Smooth muscle cell (in vitro differentiated cells): ENCODE results near the gene SRP68. TPM values are rescaled to one million over a fixed set of nuclear protein-coding genes. Genes with fewer than 3 reads are reported as not detected.
"Not testable (repeated sequence)": the region's sequence is repeated elsewhere in the genome, so short reads cannot be mapped to it uniquely, and the experiment has no call there.

ENCODE experiments used
- DNase-seq: peaks from one replicate; lab custom pipeline; 2025; ENCODE audit not compliant: unreplicated experiment; lab: John Stamatoyannopoulos, UW
- H2AFZ ChIP-seq: fragments of 200-600 bp; sonication (generic); 2 replicates; pipeline ENCODE4 v1.6.0; 2016; ENCODE audit warnings: antibody characterized with exemption, low read depth, mild to moderate bottlenecking
- H3F3A ChIP-seq: fragments of 200-600 bp; sonication (generic); 2 replicates; pipeline ENCODE4 v1.6.0; 2017; ENCODE audit warnings: antibody characterized with exemption, low read depth
- H3K27ac ChIP-seq: fragments of 200-600 bp; sonication (generic); 2 replicates; pipeline ENCODE4 v1.5.1; 2016; ENCODE audit warnings: low read depth, mild to moderate bottlenecking
- H3K27me3 ChIP-seq: fragments of 200-600 bp; sonication (generic); 2 replicates; pipeline ENCODE4 v1.6.1; 2016; ENCODE audit warnings: low read depth, mild to moderate bottlenecking
- H3K36me3 ChIP-seq: fragments of 200-600 bp; sonication (generic); 2 replicates; pipeline ENCODE4 v1.5.1; 2016; ENCODE audit warnings: low read depth
- H3K4me1 ChIP-seq: fragments of 200-600 bp; sonication (generic); 2 replicates; pipeline ENCODE4 v1.5.1; 2016; ENCODE audit warnings: low read depth
- H3K4me2 ChIP-seq: fragments of 200-600 bp; sonication (generic); 2 replicates; pipeline ENCODE4 v1.6.0; 2016; ENCODE audit warnings: mild to moderate bottlenecking
- H3K4me3 ChIP-seq: fragments of 200-600 bp; sonication (generic); 2 replicates; pipeline ENCODE4 v1.5.1; 2016; ENCODE audit warnings: mild to moderate bottlenecking
- H3K79me2 ChIP-seq: fragments of 200-600 bp; sonication (generic); 2 replicates; pipeline ENCODE4 v1.6.0; 2016; ENCODE audit warnings: low read depth, mild to moderate bottlenecking
- H3K9ac ChIP-seq: fragments of 200-600 bp; sonication (generic); 2 replicates; pipeline ENCODE4 v1.6.0; 2016; ENCODE audit warnings: low read depth
- H3K9me3 ChIP-seq: fragments of 200-600 bp; sonication (generic); replicated peaks from 2 replicates; pipeline ENCODE4 v1.5.1; 2016; ENCODE audit warnings: low read depth
- H4K20me1 ChIP-seq: fragments of 200-600 bp; sonication (generic); 2 replicates; pipeline ENCODE4 v1.6.0; 2016; ENCODE audit warnings: low read depth
- CTCF ChIP-seq: fragments of 200-600 bp; sonication (generic); IDR thresholded peaks from 2 replicates; pipeline ENCODE4 v1.5.1; 2017; ENCODE audit warnings: borderline replicate concordance, mild to moderate bottlenecking, antibody characterized with exemption; ENCODE audit not compliant: insufficient read depth, poor library complexity, severe bottlenecking
- WGBS: methylation state at CpG from one replicate; pipeline ENCODE4 v1.1.7; 2016; ENCODE audit warnings: low lambda C conversion rate; 5-methylcytosine and 5-hydroxymethylcytosine counted together
- polyA plus RNA-seq: library from polyadenylated mRNA; unstranded; fragments of >200 nt; fragmentation: Nextera tagmentation; extraction: Ambion mirVana; gene quantifications from 2 replicates; pipeline ENCODE4 v1.2.1, GENCODE V29; 2016
- total RNA-seq: library from RNA; depleted of rRNA; stranded (reverse); fragments of >200 nt; gene quantifications from 2 replicates; pipeline ENCODE4 v1.2.3, GENCODE V29; 2014

SRP68 gene
- total and polyA plus RNA-seq, 2 experiments from 2014 or later, result 67.5 to 96.3 TPM

- H3K9me3 ChIP-seq, H2AFZ ChIP-seq, DNase-seq, H3K27ac ChIP-seq, H3K4me3 ChIP-seq, H3K9ac ChIP-seq, H3K4me1 ChIP-seq, H3F3A ChIP-seq, H3K4me2 ChIP-seq, H3K27me3 ChIP-seq, H3K79me2 ChIP-seq: not testable (repeated sequence)
- WGBS, result 100% methylated on average over 3 of the region's 3 CpGs
- Histone ChIP-seq H4K20me1 (peaks cover 39% of the 10 kb centered on the region), H3K36me3 (peaks cover 11% of the 10 kb centered on the region)
Observed at GRCh38 chr17:76042868-76043267, 29.4 kb downstream of the SRP68 start.

DNA sequence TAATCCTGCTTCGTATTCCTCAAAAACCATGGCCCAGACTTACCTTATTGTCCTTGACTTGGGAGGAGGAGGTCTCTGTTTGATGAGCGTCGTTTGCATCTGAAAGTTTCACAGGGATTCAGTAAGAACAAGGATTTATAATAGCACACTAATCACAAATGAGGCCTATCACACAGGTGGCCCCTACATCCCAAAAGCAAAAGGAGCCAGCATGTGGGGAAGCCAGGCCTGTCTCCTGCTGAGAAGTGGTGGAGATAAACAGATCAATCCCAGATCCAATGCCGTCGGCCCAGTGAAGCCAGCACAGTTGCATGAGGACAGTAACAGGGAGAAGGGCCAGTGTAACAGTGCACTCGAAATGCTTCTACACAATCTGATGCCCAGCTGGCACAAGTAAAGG lies 31.9 kb downstream of the SRP68 start:
- H2AFZ ChIP-seq, result no peak overlapping the region
- peaks cover 4% of the 10 kb centered on the region for H3F3A ChIP-seq
- peaks cover 3% of the 10 kb centered on the region for H3K36me3 ChIP-seq
- no peak overlapping the region for H3K27ac ChIP-seq
- TF ChIP-seq CTCF, result no peak
- no peak overlapping the region for H3K4me3 ChIP-seq
- no peaks in the 10 kb centered on the region for H3K27me3 ChIP-seq
- H3K9me3 ChIP-seq, result no peaks in the 10 kb centered on the region
- H3K4me1 ChIP-seq, result peaks cover 11% of the 10 kb centered on the region
- H4K20me1 ChIP-seq, result peaks cover 30% of the 10 kb centered on the region
- 84% methylated on average over 6 of the region's 6 CpGs for WGBS
- H3K9ac ChIP-seq, result no peak overlapping the region
- H3K4me2 ChIP-seq, result no peak overlapping the region
- no peak for DNase-seq
- no peaks in the 10 kb centered on the region for H3K79me2 ChIP-seq

DNA sequence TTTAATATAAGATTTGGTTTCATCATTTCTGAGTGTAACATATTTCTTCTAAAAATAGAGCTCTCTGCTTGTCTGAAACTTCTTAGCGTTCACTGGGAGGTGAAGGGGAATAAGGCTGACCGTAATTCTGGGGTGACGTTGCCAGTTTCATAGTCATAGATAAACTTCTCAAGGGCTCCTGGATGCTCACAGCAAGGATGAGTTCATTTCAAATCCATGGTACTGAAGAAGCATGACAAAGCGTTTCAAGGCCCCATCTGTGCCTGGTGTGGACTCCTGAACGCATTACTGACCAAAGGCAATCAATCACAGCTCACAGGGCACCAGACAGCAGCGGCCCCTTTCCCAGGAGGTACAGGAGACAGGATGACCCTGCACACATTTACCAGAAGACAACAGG lies 33.2 kb downstream of the SRP68 start:
- Histone ChIP-seq H4K20me1 (peaks cover 24% of the 10 kb centered on the region), H3K79me2 (no peaks in the 10 kb centered on the region), H3K4me1 (peaks cover 11% of the 10 kb centered on the region), H2AFZ (no peak overlapping the region), H3K9me3 (no peaks in the 10 kb centered on the region), H3K4me3 (no peak overlapping the region), H3K27me3 (no peaks in the 10 kb centered on the region), H3K36me3 (peaks cover 3% of the 10 kb centered on the region), H3K9ac (no peak overlapping the region), H3K27ac (no peak overlapping the region), H3K4me2 (no peak overlapping the region), H3F3A (peaks cover 4% of the 10 kb centered on the region)
- no peak for TF ChIP-seq CTCF
- no peak for DNase-seq
- WGBS, result 98% methylated on average over 6 of the region's 6 CpGs

DNA sequence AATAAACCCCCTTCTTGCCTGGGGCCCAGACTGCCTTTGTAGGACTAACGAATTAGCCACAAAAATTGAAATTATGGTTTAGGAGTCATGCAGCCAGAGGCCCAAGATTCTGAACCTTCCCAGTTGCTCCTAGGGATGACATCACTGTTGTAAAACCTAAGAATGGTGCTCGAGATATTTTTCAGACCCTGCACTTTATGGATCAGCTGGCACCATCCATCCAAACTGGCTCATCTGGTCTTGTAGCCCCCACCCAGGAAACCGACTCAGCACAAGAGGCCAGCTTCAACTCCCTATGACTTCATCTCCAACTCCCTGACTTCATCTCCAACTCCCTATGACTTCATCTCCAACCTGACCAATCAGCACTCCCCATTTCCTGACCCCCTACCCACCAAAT lies 34.3 kb downstream of the SRP68 start:
- DNase-seq, result no peak
- Histone ChIP-seq H4K20me1 (peaks cover 19% of the 10 kb centered on the region), H3K27ac (peak overlapping the region; percentile 40), H3K4me2 (no peak overlapping the region), H3K79me2 (no peaks in the 10 kb centered on the region), H3K4me3 (no peak overlapping the region), H3K27me3 (no peaks in the 10 kb centered on the region), H3K4me1 (peaks cover 11% of the 10 kb centered on the region), H3F3A (peaks cover 4% of the 10 kb centered on the region), H3K9ac (no peak overlapping the region), H3K9me3 (no peaks in the 10 kb centered on the region), H3K36me3 (peaks cover 3% of the 10 kb centered on the region), H2AFZ (no peak overlapping the region)
- TF ChIP-seq CTCF, result no peak
- 56% methylated on average over 3 of the region's 3 CpGs for WGBS
